Purkinje cell (primary cell): ENCODE results near the gene POTEB. TPM values are rescaled to one million over a fixed set of nuclear protein-coding genes. Genes with fewer than 3 reads are reported as not detected.

Experiments used
- polyA plus RNA-seq: library from polyadenylated mRNA; unstranded; fragments of >200 nt; fragmentation: Nextera tagmentation; gene quantifications from 2 replicates; pipeline ENCODE4 v1.2.1, GENCODE V29; 2014

The POTEB gene
- not detected in 2 replicates for polyA plus RNA-seq

DNA sequence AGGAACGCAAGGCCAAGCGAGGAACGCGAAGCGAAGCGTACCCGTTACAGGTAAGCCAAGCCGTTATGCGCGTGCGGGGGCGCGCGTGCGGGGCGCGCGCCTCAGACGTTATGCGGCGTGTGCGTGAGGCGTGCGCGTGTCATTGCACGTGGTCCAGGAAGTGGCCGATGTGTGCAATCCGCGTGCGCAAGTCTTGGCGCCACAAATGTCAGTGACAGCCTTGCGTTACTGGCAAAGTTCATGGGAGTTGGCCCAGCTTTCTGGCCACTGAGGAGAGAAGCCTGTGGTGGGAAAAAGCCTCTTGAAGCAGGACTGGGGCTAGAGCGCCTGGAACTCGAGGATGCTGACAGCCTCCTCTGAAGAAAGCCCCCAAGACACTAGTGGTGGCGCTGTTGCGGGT lies at the start of gene POTEB:
POTEB (minus strand) TSS at position 101 of the 400 bp plus-strand sequence. CDS start 489 bp downstream, outside the sequence.

Other genes starting within 250 kb of the POTEB start
- gene OR4M2, start 202.8 kb upstream of the POTEB start, polyA plus RNA-seq = not detected in 2 replicates